Glomerular endothelial cell (primary cell): ENCODE measurements around the gene PMFBP1. TPM values are rescaled to one million over a fixed set of nuclear protein-coding genes. Genes with fewer than 3 reads are reported as not detected.

ENCODE experiments used
- DNase-seq: peaks from one replicate; pipeline ENCODE4 v3.0.0-alpha.2; 2011; ENCODE audit warnings: low read depth, low spot score; ENCODE audit errors: extremely low read depth
- total RNA-seq: library from RNA; depleted of rRNA; stranded (reverse); fragments of >200 nt; gene quantifications from 2 replicates; pipeline ENCODE4 v1.2.3, GENCODE V29; 2015

PMFBP1 gene
- total RNA-seq = 0.12 TPM in 1 of 2 replicates, not detected in the other

- DNase-seq = peak; percentile 81
Measured at GRCh38 chr16:72172105-72173034, at the start of gene PMFBP1. Gene PMFBP1, minus strand, starts transcription at chr16:72172155. Its CDS starts 947 bp downstream, at chr16:72171208.

- no peak for DNase-seq
Measured at GRCh38 chr16:72221630-72222024, 49.7 kb upstream of the PMFBP1 start.

GRCh38 chr16:72220875-72221629, 49.1 kb upstream of the PMFBP1 start:
- no peak for DNase-seq

- DNase-seq = no peak
Measured at GRCh38 chr16:72219282-72219681, 47.3 kb upstream of the PMFBP1 start.

- no peak for DNase-seq
Measured at GRCh38 chr16:72216767-72217166, 44.8 kb upstream of the PMFBP1 start.

- no peak for DNase-seq
Measured at GRCh38 chr16:72214821-72215220, 42.9 kb upstream of the PMFBP1 start.

- DNase-seq = no peak
Measured at GRCh38 chr16:72211110-72211509, 39.2 kb upstream of the PMFBP1 start.

- no peak for DNase-seq
Measured at GRCh38 chr16:72210555-72210954, 38.6 kb upstream of the PMFBP1 start.

GRCh38 chr16:72210072-72210471, 38.1 kb upstream of the PMFBP1 start:
- no peak for DNase-seq

- DNase-seq = no peak
Measured at GRCh38 chr16:72206299-72206698, 34.3 kb upstream of the PMFBP1 start.

GRCh38 chr16:72203401-72203800, 31.4 kb upstream of the PMFBP1 start:
- DNase-seq = peak; percentile 44

GRCh38 chr16:72202014-72202413, 30.1 kb upstream of the PMFBP1 start:
- no peak for DNase-seq

- DNase-seq = no peak
Measured at GRCh38 chr16:72201387-72201786, 29.4 kb upstream of the PMFBP1 start.

- DNase-seq = no peak
Measured at GRCh38 chr16:72199761-72200337, 27.9 kb upstream of the PMFBP1 start.

- DNase-seq = no peak
Measured at GRCh38 chr16:72198771-72199201, 26.8 kb upstream of the PMFBP1 start.

- DNase-seq = peak; percentile 77
Measured at GRCh38 chr16:72198021-72198711, 26.2 kb upstream of the PMFBP1 start.

- no peak for DNase-seq
Measured at GRCh38 chr16:72197545-72197944, 25.6 kb upstream of the PMFBP1 start.

GRCh38 chr16:72195609-72196008, 23.7 kb upstream of the PMFBP1 start:
- no peak for DNase-seq

GRCh38 chr16:72191551-72191950, 19.6 kb upstream of the PMFBP1 start:
- DNase-seq = no peak

GRCh38 chr16:72189865-72190371, 18.0 kb upstream of the PMFBP1 start:
- DNase-seq = no peak
